Thyroid gland (tissue), 4 donors: ENCODE measurements around the gene CFAP46.

ENCODE experiments used
- CTCF ChIP-seq, 6 experiments: fragments of 200-600 bp in 3 of 6; fragments of 450-650 bp in 3 of 6; sonication (generic) in 3 of 6; IDR thresholded peaks; one replicate each; pipeline ENCODE4 v1.5.1; 2016 to 2019; ENCODE audit warnings: antibody characterized with exemption in 6 of 6, mild to moderate bottlenecking in 2 of 6, inconsistent platforms in 1 of 6, moderate library complexity in 1 of 6
- POLR2A ChIP-seq, 2 donors: fragments of 450-650 bp; IDR thresholded peaks; one replicate each; pipeline ENCODE4 v1.6.1; 2017; ENCODE audit warnings: antibody characterized with exemption in 2 of 2, mild to moderate bottlenecking in 2 of 2, moderate library complexity in 1 of 2

DNA sequence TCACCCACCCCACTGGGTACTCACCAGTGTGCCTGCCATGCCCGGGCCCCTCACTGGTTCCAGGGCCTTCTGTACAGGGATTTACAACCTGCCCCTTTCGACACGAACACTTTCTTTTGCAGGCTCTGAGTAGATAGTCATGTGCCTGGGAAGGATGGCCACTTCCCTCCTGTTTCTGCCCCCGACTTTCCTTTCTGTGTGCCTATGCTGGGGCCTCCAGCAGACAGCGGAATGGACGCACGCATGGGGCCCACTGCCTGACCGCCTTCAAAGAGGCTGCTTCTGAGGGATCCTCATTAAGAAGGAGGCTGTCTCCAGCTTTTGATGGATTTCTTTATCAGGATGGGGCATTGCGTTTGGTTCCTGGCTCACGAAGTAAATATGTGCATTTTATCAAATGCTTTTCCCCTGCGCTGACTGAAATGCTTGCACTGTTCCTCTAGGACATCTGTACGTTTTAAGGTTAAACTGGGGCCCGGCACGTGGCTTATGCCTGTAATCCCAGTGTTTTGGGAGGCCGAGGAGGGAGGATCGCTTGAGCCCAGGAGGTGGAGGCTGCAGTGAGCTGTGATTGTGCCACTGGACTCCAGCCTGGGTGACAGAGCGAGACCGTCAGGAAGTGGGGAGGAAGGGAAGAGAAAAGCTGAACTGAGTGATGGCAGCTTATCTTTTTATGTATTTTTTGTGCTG, 127.1 kb downstream of the CFAP46 start:
- TF ChIP-seq CTCF (IDR thresholded peaks at IDR 0.05) (no peak), POLR2A (IDR thresholded peaks at IDR 0.05) (no peak)
